Kidney epithelial cell (primary cell): ENCODE results near the gene PAPOLG. TPM values are rescaled to one million over a fixed set of nuclear protein-coding genes. Genes with fewer than 3 reads are reported as not detected.

Experiments used
- DNase-seq: peaks from one replicate; pipeline ENCODE4 v3.0.0-alpha.2; 2010; ENCODE audit warnings: low read depth
- H3K27me3 ChIP-seq: 2 replicates; pipeline ENCODE4 v1.6.0; 2011; ENCODE audit warnings: low read length; ENCODE audit not compliant: control insufficient read depth, insufficient read depth
- H3K36me3 ChIP-seq: 2 replicates; pipeline ENCODE4 v1.5.1; 2011; ENCODE audit warnings: low read length; ENCODE audit not compliant: control insufficient read depth, insufficient read depth
- H3K4me3 ChIP-seq: 2 replicates; pipeline ENCODE4 v1.5.1; 2011; ENCODE audit warnings: low read depth, mild to moderate bottlenecking, control low read depth, low read length
- CTCF ChIP-seq: IDR thresholded peaks from 2 replicates; pipeline ENCODE4 v1.5.1; 2011; ENCODE audit warnings: mild to moderate bottlenecking, moderate library complexity, low read length, control low read depth, inconsistent platforms; ENCODE audit not compliant: insufficient read depth, poor library complexity, severe bottlenecking
- total RNA-seq: library from RNA; depleted of rRNA; stranded (reverse); fragments of >200 nt; gene quantifications from 2 replicates; pipeline ENCODE4 v1.2.3, GENCODE V29; 2015

Gene PAPOLG
- total RNA-seq, 1 donor from 2014 or later = 16.0 TPM

DNA sequence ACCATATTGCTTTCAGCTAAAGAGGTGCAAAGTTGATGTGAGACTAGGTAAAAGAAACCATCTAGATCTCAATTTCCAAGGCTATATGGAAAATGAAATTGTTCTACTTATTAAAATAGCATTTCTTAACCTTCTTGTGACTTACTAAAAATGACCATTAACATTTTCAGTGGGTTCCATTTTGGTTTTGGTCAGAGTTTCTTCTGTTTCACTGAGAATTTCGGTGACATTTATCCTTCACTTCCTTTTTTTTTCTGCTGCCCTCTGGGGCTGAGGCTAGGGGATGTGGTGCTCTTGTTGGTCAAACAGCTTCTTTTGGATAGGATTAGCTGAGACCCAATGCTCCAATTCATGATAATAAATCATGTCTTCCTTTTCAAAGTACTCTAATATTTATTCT is 81.1 kb downstream of the PAPOLG start:
- Histone ChIP-seq H3K4me3 (no peak overlapping the region), H3K36me3 (no peaks in the 10 kb centered on the region), H3K27me3 (peaks cover 4% of the 10 kb centered on the region)
- no peak for TF ChIP-seq CTCF
- no peak for DNase-seq

DNA sequence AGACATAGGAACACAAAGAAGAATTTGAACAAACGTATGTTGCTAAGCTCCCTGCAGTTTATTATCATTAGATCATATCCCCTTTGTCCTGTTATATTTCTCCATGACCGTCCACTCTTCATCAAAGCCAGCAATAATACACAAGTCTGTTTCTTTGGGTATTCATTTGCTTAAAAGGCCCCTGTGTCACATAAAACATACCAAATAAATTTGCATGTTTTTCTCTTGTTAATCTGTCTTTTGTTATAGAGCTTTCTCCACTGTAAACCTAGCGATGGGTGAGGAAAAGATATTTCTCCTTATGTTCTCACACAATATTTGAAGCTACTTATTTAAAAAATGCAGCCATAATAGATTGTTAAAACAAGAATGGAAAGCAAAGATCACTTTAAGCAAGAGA is 82.4 kb downstream of the PAPOLG start:
- no peaks in the 10 kb centered on the region for H3K36me3 ChIP-seq
- H3K27me3 ChIP-seq = peaks cover 4% of the 10 kb centered on the region

DNA sequence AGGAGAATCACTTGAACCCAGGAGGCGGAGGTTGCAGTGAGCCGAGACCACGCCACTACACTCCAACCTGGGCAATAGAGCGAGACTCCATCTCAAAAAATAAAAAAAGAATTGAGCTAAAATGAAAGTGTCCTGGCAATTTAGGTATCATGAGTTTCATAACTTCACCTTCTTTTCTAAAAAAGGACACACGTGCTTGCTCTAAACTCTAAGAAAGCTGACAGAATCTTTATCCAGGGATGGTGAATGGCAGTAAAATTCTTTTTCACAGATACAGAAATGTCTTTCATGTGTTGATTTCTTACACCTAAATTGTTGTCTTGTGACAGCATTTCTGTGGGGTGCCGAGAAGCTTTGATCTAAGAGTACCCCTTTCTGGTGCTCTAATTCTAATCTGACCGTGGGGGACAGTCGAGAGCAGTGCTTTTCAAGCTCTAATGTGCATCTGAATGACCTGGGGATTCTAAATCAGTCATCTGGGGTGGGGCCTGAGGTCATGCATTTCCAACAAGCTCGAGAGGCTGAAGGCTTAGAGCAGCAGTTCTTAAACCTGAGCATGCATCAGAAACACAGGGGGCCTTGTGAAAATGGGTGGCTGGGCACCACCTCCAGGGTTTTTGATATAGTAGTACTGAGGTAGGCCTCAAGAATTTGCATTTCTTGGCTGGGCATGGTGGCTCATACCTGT is 83.2 kb downstream of the PAPOLG start:
- no peaks in the 10 kb centered on the region for H3K36me3 ChIP-seq
- no peak for DNase-seq
- peaks cover 4% of the 10 kb centered on the region for H3K27me3 ChIP-seq
- no peak overlapping the region for H3K4me3 ChIP-seq
- TF ChIP-seq CTCF = no peak

More for the DNA sequence above, 82.4 kb downstream of the PAPOLG start:
- no peak overlapping the region for H3K4me3 ChIP-seq
- DNase-seq = no peak
- no peak for TF ChIP-seq CTCF

GRCh38 chr2:60840880-60841279 is 84.8 kb downstream of the PAPOLG start:
- no peak for TF ChIP-seq CTCF
- DNase-seq = no peak
- H3K27me3 ChIP-seq = no peaks in the 10 kb centered on the region
- no peak overlapping the region for H3K4me3 ChIP-seq
- H3K36me3 ChIP-seq = no peaks in the 10 kb centered on the region

DNA sequence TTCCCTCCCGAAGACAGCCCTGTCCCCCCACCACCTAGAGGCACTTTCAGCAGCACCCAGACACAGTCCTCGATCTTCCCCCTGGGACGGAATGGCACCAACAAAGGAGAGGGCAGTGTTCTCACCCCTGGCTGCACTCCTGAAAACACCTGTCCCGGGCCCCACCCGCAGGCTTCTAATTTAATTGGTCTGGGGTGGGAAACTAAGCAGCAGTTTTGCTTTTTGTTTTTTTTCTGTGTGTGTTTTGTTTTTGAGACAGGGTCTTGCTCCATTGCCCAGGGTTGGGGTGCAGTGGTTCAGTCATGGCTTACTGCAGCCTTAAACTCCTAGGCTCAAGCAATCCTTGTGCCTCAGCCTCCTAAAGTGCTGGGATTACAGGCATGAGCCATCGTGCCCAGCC is 86.9 kb downstream of the PAPOLG start:
- Histone ChIP-seq H3K36me3 (no peaks in the 10 kb centered on the region), H3K4me3 (no peak overlapping the region), H3K27me3 (no peaks in the 10 kb centered on the region)
- no peak for TF ChIP-seq CTCF
- DNase-seq = no peak

GRCh38 chr2:60844105-60844504 is 88.0 kb downstream of the PAPOLG start:
- no peak for TF ChIP-seq CTCF

More at GRCh38 chr2:60844105-60844504, 88.0 kb downstream of the PAPOLG start:
- Histone ChIP-seq H3K4me3 (no peak overlapping the region), H3K27me3 (no peaks in the 10 kb centered on the region), H3K36me3 (no peaks in the 10 kb centered on the region)
- no peak for DNase-seq
